GM19193 (cell line): ENCODE results near the gene RAB4A.

Experiments
- POLR2A ChIP-seq: IDR thresholded peaks from 4 replicates; pipeline ENCODE4 v1.6.1; 2011; ENCODE audit not compliant: insufficient read depth, insufficient read length; ENCODE audit errors: extremely low read depth

The RAB4A gene

GRCh38 chr1:229270547-229271447, at the start of gene RAB4A:
Gene RAB4A, plus strand, starts transcription at chr1:229271111. Its CDS starts 229 bp downstream, at chr1:229271340.
- TF ChIP-seq POLR2A = peak; percentile 77

- TF ChIP-seq POLR2A = no peak
Observed at GRCh38 chr1:229222081-229222480, 48.8 kb upstream of the RAB4A start.

GRCh38 chr1:229223498-229223897, 47.4 kb upstream of the RAB4A start:
- no peak for TF ChIP-seq POLR2A

GRCh38 chr1:229224308-229224707, 46.6 kb upstream of the RAB4A start:
- TF ChIP-seq POLR2A = no peak

- TF ChIP-seq POLR2A = no peak
Observed at GRCh38 chr1:229225331-229225782, 45.6 kb upstream of the RAB4A start.

- TF ChIP-seq POLR2A = no peak
Observed at GRCh38 chr1:229226796-229227195, 44.1 kb upstream of the RAB4A start.

GRCh38 chr1:229227298-229227919, 43.5 kb upstream of the RAB4A start:
- no peak for TF ChIP-seq POLR2A

- no peak for TF ChIP-seq POLR2A
Observed at GRCh38 chr1:229228522-229228921, 42.4 kb upstream of the RAB4A start.

- TF ChIP-seq POLR2A = no peak
Observed at GRCh38 chr1:229229137-229229720, 41.7 kb upstream of the RAB4A start.

GRCh38 chr1:229229721-229230139, 41.2 kb upstream of the RAB4A start:
- TF ChIP-seq POLR2A = no peak

- TF ChIP-seq POLR2A = no peak
Observed at GRCh38 chr1:229230140-229230892, 40.6 kb upstream of the RAB4A start.

- TF ChIP-seq POLR2A = no peak
Observed at GRCh38 chr1:229230893-229231753, 39.8 kb upstream of the RAB4A start.

GRCh38 chr1:229231754-229232119, 39.2 kb upstream of the RAB4A start:
- TF ChIP-seq POLR2A = no peak
